PC-9 (cell line): Measurements from ENCODE around the gene LRMDA.

Experiments used
- EZH2 ChIP-seq: fragments of 200-600 bp; sonication (generic); IDR thresholded peaks from 2 replicates; pipeline ENCODE4 v1.8.0; 2017; ENCODE audit warnings: antibody characterized with exemption, low read depth
- TF ChIP-seq, protein P1 (sequence below): fragments of 200-600 bp; sonication (generic); conservative IDR thresholded peaks from 2 replicates; pipeline ENCODE4 v1.6.1; 2017; ENCODE audit warnings: mixed run types, antibody characterized with exemption, mild to moderate bottlenecking, moderate library complexity

DNA sequence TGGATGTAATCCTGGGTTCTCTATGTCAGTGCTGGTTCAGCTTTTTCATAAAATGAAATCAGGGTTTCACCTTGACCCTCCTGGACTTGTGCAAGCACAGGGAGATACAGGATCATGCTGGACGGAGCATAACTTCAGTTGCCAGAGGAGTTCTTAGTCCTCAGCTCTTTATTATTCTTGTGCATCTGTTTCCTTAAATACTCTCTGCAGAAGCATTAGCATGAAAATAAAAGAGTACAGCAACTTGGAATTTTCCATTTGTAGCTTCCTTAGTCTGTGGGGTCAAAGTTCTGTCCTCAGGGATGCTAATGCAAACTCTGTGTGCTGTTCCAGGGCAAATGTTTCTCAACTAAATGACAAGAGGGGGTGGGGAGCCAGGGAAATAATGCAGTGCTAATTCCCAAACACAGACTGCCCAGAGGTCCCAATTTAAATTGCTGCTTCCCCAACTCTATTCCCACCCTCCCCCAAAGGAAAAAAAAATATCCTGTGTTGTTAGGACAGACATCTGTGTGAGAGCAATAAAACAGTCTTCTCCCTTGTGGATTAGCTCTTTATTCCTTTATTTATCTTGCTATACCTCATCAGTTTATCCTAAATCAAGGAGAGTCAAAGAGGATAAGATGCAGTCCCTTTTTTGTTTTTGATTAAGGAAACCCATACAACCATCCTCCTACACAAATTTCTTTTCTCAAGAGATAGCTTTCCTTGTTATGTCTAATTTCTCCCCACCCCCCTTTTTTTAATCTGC lies 905.0 kb downstream of the LRMDA start:
- TF ChIP-seq, protein P1, sequence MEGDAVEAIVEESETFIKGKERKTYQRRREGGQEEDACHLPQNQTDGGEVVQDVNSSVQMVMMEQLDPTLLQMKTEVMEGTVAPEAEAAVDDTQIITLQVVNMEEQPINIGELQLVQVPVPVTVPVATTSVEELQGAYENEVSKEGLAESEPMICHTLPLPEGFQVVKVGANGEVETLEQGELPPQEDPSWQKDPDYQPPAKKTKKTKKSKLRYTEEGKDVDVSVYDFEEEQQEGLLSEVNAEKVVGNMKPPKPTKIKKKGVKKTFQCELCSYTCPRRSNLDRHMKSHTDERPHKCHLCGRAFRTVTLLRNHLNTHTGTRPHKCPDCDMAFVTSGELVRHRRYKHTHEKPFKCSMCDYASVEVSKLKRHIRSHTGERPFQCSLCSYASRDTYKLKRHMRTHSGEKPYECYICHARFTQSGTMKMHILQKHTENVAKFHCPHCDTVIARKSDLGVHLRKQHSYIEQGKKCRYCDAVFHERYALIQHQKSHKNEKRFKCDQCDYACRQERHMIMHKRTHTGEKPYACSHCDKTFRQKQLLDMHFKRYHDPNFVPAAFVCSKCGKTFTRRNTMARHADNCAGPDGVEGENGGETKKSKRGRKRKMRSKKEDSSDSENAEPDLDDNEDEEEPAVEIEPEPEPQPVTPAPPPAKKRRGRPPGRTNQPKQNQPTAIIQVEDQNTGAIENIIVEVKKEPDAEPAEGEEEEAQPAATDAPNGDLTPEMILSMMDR: no peak
- no peak for TF ChIP-seq EZH2
